Ovary (tissue), 3 donors: ENCODE data around the gene CYB5R3.
"Not testable (repeated sequence)": the region's sequence is repeated elsewhere in the genome, so short reads cannot be mapped to it uniquely, and the experiment has no call there.

ENCODE experiments used
- EP300 ChIP-seq: sonication (generic); formaldehyde crosslinking; IDR thresholded peaks from one replicate; pipeline ENCODE4 v1.6.1; 2017; ENCODE audit warnings: antibody characterized with exemption
- POLR2A ChIP-seq: fragments of 450-650 bp; IDR thresholded peaks from one replicate; pipeline ENCODE4 v1.6.1; 2017; ENCODE audit warnings: antibody characterized with exemption, mild to moderate bottlenecking, moderate library complexity
- TF ChIP-seq, protein P1 (sequence below), 3 donors: fragments of 450-650 bp in 2 of 3; fragments of 200-600 bp in 1 of 3; IDR thresholded peaks; one replicate each; pipeline versions ENCODE4 v1.5.1 to v1.8.0; 2016 to 2022; ENCODE audit warnings: antibody characterized with exemption in 3 of 3, mild to moderate bottlenecking in 1 of 3
- donor health status: DM: no; HTN: no; CAD: no.

DNA sequence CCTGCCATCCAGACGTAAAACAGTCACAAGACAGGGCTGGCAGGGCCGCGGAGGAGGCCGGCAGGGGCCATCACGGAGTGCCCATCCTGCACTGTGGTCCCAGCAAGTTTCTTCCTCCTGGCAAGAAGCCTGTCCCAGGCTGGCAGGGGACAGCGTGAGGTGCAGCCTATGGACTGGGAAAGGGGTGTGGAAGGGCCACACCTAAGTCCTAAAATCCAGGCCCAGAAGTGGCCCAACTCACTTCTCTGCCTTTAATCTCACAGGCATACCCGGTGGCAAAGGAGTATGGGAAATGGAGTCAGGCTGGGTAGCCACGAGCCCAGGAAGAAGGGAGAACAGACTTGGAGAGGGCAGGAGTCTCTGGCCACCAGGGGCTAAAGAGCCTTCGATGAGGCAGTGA lies 78.6 kb downstream of the CYB5R3 start:
- TF ChIP-seq, protein P1, sequence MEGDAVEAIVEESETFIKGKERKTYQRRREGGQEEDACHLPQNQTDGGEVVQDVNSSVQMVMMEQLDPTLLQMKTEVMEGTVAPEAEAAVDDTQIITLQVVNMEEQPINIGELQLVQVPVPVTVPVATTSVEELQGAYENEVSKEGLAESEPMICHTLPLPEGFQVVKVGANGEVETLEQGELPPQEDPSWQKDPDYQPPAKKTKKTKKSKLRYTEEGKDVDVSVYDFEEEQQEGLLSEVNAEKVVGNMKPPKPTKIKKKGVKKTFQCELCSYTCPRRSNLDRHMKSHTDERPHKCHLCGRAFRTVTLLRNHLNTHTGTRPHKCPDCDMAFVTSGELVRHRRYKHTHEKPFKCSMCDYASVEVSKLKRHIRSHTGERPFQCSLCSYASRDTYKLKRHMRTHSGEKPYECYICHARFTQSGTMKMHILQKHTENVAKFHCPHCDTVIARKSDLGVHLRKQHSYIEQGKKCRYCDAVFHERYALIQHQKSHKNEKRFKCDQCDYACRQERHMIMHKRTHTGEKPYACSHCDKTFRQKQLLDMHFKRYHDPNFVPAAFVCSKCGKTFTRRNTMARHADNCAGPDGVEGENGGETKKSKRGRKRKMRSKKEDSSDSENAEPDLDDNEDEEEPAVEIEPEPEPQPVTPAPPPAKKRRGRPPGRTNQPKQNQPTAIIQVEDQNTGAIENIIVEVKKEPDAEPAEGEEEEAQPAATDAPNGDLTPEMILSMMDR (IDR thresholded peaks at IDR 0.05) = not testable (repeated sequence)
- TF ChIP-seq EP300, POLR2A: not testable (repeated sequence)
